ENCODE measurements around the gene RASSF7. TPM values are rescaled to one million over a fixed set of nuclear protein-coding genes. Genes with fewer than 3 reads are reported as not detected.

RASSF7 gene
- total and polyA plus RNA-seq, 8 donors: 16.7 to 330 (median 94.9) TPM

DNA sequence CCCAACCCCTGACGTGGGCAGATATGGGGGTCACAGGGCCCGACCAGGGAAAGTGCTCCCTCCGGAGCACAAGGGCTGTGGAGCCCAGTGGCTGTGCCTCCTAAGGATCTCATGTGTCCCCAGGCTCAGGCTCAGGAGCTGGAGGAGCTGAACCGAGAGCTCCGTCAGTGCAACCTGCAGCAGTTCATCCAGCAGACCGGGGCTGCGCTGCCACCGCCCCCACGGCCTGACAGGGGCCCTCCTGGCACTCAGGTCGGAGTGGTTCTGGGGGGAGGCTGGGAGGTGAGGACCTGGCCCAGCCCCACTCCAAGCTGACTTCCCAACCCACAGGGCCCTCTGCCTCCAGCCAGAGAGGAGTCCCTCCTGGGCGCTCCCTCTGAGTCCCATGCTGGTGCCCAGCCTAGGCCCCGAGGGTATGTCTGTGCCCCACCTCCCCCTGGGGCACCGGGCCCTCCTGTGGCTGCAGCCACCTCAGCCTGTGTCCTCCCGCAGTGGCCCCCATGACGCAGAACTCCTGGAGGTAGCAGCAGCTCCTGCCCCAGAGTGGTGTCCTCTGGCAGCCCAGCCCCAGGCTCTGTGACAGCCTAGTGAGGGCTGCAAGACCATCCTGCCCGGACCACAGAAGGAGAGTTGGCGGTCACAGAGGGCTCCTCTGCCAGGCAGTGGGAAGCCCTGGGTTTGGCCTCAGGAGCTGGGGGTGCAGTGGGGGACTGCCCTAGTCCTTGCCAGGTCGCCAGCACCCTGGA lies 2.5 kb downstream of the RASSF7 start:
- Histone ChIP-seq H3K4me1 (peaks cover 27 to 69% (median 62%) of the 10 kb centered on the region in 4 donors), H3K27ac (peak overlapping the region in 3 of 5 donors; percentile 29 to 95 (median 29)), H3K36me3 (peaks cover 0 to 16% (median 7%) of the 10 kb centered on the region in 4 donors), H3K9me3 (no peaks in the 10 kb centered on the region), H3K4me3 (peak overlapping the region in 3 of 4 donors; percentile 84 to 91 (median 89)), H3K27me3 (peaks cover 0 to 18% (median under 1%) of the 10 kb centered on the region in 3 donors)
- intact Hi-C loops (cut with DNase I; ENCODE audit: low total_unique reads): no loop called here
- TF ChIP-seq EP300 (IDR thresholded peaks at IDR 0.05): no peak
- TF ChIP-seq POLR2AphosphoS5 (IDR thresholded peaks at IDR 0.05): no peak
- DNase-seq: no peak
- WGBS, 5 donors: 51 to 80% (median 63%) methylated on average over 7 to 18 of the region's 18 CpGs

DNA sequence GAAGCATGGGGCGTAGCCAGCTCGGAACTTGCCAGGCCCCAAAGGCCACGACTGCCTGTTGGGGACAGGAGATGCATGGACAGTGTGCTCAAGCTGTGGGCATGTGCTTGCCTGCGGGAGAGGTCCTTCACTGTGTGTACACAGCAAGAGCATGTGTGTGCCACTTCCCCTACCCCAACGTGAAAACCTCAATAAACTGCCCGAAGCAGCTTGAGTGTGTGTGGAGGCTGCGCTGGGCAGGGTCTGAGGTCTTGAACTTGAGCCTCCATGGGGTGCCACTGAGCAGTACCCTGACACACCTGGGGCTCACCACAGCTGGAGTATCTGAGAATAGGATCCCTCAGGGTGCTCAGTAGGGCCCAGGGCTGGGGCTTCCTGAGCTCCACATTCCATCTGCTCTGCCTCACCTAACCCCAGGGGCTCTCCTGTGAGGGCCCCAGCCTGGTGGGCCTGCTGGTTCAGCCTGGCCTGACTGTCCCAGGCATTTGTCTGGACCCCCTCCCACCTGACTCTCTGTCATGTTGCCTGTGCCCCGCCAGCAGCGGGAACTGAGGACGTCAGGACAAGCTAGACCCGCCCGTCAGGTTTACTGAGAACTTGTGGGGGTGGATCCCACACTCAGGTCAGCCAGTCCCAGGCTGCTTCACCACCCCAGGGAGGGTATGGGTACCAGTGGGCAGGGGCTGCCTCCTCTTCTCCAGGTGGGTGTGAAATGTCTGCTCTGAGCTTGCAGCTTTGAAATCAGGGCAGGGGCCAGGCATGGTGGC lies 3.2 kb downstream of the RASSF7 start:
- peak in 1 of 2 donors; percentile 61 for DNase-seq
- TF ChIP-seq EP300 (IDR thresholded peaks at IDR 0.05) (no peak), POLR2AphosphoS5 (IDR thresholded peaks at IDR 0.05) (no peak), POLR2A (IDR thresholded peaks at IDR 0.05) (no peak)
- TF ChIP-seq, protein P1, sequence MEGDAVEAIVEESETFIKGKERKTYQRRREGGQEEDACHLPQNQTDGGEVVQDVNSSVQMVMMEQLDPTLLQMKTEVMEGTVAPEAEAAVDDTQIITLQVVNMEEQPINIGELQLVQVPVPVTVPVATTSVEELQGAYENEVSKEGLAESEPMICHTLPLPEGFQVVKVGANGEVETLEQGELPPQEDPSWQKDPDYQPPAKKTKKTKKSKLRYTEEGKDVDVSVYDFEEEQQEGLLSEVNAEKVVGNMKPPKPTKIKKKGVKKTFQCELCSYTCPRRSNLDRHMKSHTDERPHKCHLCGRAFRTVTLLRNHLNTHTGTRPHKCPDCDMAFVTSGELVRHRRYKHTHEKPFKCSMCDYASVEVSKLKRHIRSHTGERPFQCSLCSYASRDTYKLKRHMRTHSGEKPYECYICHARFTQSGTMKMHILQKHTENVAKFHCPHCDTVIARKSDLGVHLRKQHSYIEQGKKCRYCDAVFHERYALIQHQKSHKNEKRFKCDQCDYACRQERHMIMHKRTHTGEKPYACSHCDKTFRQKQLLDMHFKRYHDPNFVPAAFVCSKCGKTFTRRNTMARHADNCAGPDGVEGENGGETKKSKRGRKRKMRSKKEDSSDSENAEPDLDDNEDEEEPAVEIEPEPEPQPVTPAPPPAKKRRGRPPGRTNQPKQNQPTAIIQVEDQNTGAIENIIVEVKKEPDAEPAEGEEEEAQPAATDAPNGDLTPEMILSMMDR (IDR thresholded peaks at IDR 0.05): no peak

DNA sequence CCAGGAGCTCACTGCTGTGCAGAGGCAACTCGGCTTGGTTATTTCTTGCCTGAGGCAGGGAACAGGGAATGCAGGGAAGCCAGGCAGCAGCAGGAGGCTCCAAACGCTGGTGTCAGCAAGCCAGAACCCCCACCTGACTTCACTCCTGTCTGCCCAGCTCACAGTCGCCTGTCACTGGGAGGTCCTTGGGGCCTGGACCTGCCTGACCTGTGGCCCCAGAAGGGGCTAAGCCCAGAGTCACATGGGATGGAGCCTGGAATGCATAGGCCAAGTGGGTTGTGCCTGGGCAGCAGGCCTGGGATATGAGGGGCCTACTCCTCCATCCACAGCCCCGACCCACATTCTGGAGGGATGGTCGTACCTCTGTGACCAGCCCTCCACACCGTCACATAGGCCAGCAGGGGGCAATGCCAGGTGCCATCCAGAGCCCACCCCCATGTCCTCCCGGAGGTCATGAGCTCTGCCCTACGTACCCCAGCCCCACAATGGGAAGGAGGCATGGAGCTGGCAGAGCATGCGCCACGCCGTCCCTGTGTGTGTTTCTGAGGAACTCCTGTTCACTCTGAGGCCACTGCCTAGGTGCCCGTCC lies 5.2 kb downstream of the RASSF7 start:
- intact Hi-C loops (cut with DNase I; ENCODE audit: low total_unique reads): no loop called here
- peak in 1 of 2 donors; percentile 9 for DNase-seq
- H3K27ac ChIP-seq: peak overlapping the region in 2 of 5 donors; percentile 1 to 31

More for the DNA sequence above, 3.2 kb downstream of the RASSF7 start:
- H3K27me3 ChIP-seq: peaks cover 0 to 12% (median 0%) of the 10 kb centered on the region in 3 donors
- peaks cover 29 to 68% (median 64%) of the 10 kb centered on the region in 4 donors for H3K4me1 ChIP-seq
- no peaks in the 10 kb centered on the region for H3K9me3 ChIP-seq
- H3K36me3 ChIP-seq: peaks cover 0 to 16% (median 7%) of the 10 kb centered on the region in 4 donors
- peak overlapping the region in 3 of 5 donors; percentile 29 to 95 (median 29) for H3K27ac ChIP-seq
- H3K4me3 ChIP-seq: no peak overlapping the region
- intact Hi-C loops (cut with DNase I; ENCODE audit: low total_unique reads): no loop called here
- 53 to 72% (median 60%) methylated on average over 1 to 12 of the region's 12 CpGs for WGBS, 5 donors

DNA sequence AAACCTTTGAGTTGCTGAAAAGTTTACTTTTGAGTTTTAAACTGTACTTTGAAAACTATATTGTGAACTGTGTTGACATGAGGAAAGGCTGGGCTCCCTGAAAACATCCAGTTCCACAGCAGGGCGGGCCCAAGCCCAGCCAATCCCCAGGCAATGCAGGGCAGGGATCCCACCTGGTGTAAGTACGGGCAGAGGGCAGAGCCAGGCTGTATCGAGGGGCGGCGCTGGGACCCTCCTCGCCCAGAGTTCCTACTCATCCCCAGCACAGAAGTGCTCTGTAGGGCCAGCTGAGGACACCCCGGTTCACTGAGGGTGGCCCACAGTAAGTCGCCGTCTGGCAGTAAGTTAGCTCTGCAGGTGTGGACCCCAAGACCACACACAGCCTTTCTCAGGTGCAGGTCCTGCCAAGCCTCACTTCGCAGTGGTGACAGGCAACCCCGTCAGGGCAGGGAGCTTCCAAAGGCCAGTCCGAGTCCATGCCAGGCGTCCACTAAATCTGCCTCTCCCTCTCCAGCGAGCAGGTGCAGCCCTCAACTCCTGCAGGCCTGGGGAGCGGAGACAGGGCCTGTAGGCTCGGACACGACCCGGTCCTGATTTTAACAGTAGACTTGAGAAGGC lies 6.3 kb downstream of the RASSF7 start:
- DNase-seq: peak in 1 of 2 donors; percentile 46
- H3K4me1 ChIP-seq: peaks cover 25 to 50% (median 48%) of the 10 kb centered on the region in 4 donors
- peak overlapping the region; percentile 82 to 94 (median 90) for H3K27ac ChIP-seq
- intact Hi-C loops (cut with DNase I; ENCODE audit: low total_unique reads): no loop called here
- peak overlapping the region in 3 of 4 donors; percentile 62 to 69 (median 65) for H3K4me3 ChIP-seq
- H3K27me3 ChIP-seq: peaks cover 0 to 9% (median 0%) of the 10 kb centered on the region in 3 donors
- 45 to 68% (median 66%) methylated on average over 4 to 18 of the region's 18 CpGs for WGBS, 5 donors
- no peaks in the 10 kb centered on the region for H3K9me3 ChIP-seq
- peaks cover 0 to 16% (median 7%) of the 10 kb centered on the region in 4 donors for H3K36me3 ChIP-seq
- TF ChIP-seq EP300 (IDR thresholded peaks at IDR 0.05) (no peak), POLR2AphosphoS5 (IDR thresholded peaks at IDR 0.05) (no peak), POLR2A (IDR thresholded peaks at IDR 0.05) (no peak)
- TF ChIP-seq, protein P1 (IDR thresholded peaks at IDR 0.05): no peak

More for the DNA sequence above, 5.2 kb downstream of the RASSF7 start:
- 66 to 80% (median 74%) methylated on average over 7 to 12 of the region's 12 CpGs for WGBS, 5 donors
- TF ChIP-seq POLR2AphosphoS5 (IDR thresholded peaks at IDR 0.05): no peak
- TF ChIP-seq EP300 (IDR thresholded peaks at IDR 0.05): no peak
- no peak for TF ChIP-seq POLR2A (IDR thresholded peaks at IDR 0.05)
- TF ChIP-seq, protein P1 (IDR thresholded peaks at IDR 0.05): peak in 1 of 7 experiments; percentile 5
- Histone ChIP-seq H3K4me1 (peaks cover 27 to 61% (median 59%) of the 10 kb centered on the region in 4 donors), H3K36me3 (peaks cover 0 to 16% (median 7%) of the 10 kb centered on the region in 4 donors), H3K27me3 (peaks cover 0 to 9% (median 0%) of the 10 kb centered on the region in 3 donors), H3K9me3 (no peaks in the 10 kb centered on the region), H3K4me3 (no peak overlapping the region)
